Smooth muscle cell (in vitro differentiated cells): ENCODE results near the gene RIN3. TPM values are rescaled to one million over a fixed set of nuclear protein-coding genes. Genes with fewer than 3 reads are reported as not detected.

Experiments used
- DNase-seq: peaks from one replicate; lab custom pipeline; 2025; ENCODE audit not compliant: unreplicated experiment; lab: John Stamatoyannopoulos, UW
- H2AFZ ChIP-seq: fragments of 200-600 bp; sonication (generic); 2 replicates; pipeline ENCODE4 v1.6.0; 2016; ENCODE audit warnings: antibody characterized with exemption, low read depth, mild to moderate bottlenecking
- H3F3A ChIP-seq: fragments of 200-600 bp; sonication (generic); 2 replicates; pipeline ENCODE4 v1.6.0; 2017; ENCODE audit warnings: antibody characterized with exemption, low read depth
- H3K27ac ChIP-seq: fragments of 200-600 bp; sonication (generic); 2 replicates; pipeline ENCODE4 v1.5.1; 2016; ENCODE audit warnings: low read depth, mild to moderate bottlenecking
- H3K27me3 ChIP-seq: fragments of 200-600 bp; sonication (generic); 2 replicates; pipeline ENCODE4 v1.6.1; 2016; ENCODE audit warnings: low read depth, mild to moderate bottlenecking
- H3K36me3 ChIP-seq: fragments of 200-600 bp; sonication (generic); 2 replicates; pipeline ENCODE4 v1.5.1; 2016; ENCODE audit warnings: low read depth
- H3K4me1 ChIP-seq: fragments of 200-600 bp; sonication (generic); 2 replicates; pipeline ENCODE4 v1.5.1; 2016; ENCODE audit warnings: low read depth
- H3K4me2 ChIP-seq: fragments of 200-600 bp; sonication (generic); 2 replicates; pipeline ENCODE4 v1.6.0; 2016; ENCODE audit warnings: mild to moderate bottlenecking
- H3K4me3 ChIP-seq: fragments of 200-600 bp; sonication (generic); 2 replicates; pipeline ENCODE4 v1.5.1; 2016; ENCODE audit warnings: mild to moderate bottlenecking
- H3K79me2 ChIP-seq: fragments of 200-600 bp; sonication (generic); 2 replicates; pipeline ENCODE4 v1.6.0; 2016; ENCODE audit warnings: low read depth, mild to moderate bottlenecking
- H3K9ac ChIP-seq: fragments of 200-600 bp; sonication (generic); 2 replicates; pipeline ENCODE4 v1.6.0; 2016; ENCODE audit warnings: low read depth
- H3K9me3 ChIP-seq: fragments of 200-600 bp; sonication (generic); replicated peaks from 2 replicates; pipeline ENCODE4 v1.5.1; 2016; ENCODE audit warnings: low read depth
- H4K20me1 ChIP-seq: fragments of 200-600 bp; sonication (generic); 2 replicates; pipeline ENCODE4 v1.6.0; 2016; ENCODE audit warnings: low read depth
- WGBS: methylation state at CpG from one replicate; pipeline ENCODE4 v1.1.7; 2016; ENCODE audit warnings: low lambda C conversion rate; 5-methylcytosine and 5-hydroxymethylcytosine counted together
- polyA plus RNA-seq: library from polyadenylated mRNA; unstranded; fragments of >200 nt; fragmentation: Nextera tagmentation; extraction: Ambion mirVana; gene quantifications from 2 replicates; pipeline ENCODE4 v1.2.1, GENCODE V29; 2016
- total RNA-seq: library from RNA; depleted of rRNA; stranded (reverse); fragments of >200 nt; gene quantifications from 2 replicates; pipeline ENCODE4 v1.2.3, GENCODE V29; 2014
- TF ChIP-seq, protein P1 (sequence below): fragments of 200-600 bp; sonication (generic); IDR thresholded peaks from 2 replicates; pipeline ENCODE4 v1.5.1; 2017; ENCODE audit warnings: borderline replicate concordance, mild to moderate bottlenecking, antibody characterized with exemption; ENCODE audit not compliant: insufficient read depth, poor library complexity, severe bottlenecking

The RIN3 gene
- total and polyA plus RNA-seq, 2 experiments from 2014 or later: 2.7 to 3.8 TPM

DNA sequence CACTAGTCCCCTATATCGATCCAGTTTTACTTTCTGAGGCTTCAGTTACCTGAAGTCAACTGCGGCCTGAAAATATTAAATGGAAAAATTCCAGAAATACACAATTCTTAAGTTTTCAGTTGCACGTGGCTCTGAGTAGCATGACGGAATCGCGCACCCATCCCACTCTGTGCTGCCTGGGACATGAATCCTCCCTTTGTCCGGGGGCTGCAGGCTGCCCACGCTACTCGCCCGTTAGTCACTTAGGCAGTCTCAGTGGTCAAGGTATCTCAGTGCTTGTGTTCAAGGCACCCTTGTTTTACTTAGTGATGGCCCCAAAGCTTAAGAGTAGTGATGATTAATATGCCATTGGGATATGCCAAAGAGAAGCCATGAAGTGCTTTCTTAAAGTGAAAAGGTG lies 188.2 kb downstream of the RIN3 start:
- Histone ChIP-seq H2AFZ (no peak overlapping the region), H4K20me1 (no peaks in the 10 kb centered on the region), H3K4me3 (no peak overlapping the region), H3K79me2 (no peaks in the 10 kb centered on the region), H3K4me2 (no peak overlapping the region), H3K9ac (no peak overlapping the region), H3K4me1 (no peaks in the 10 kb centered on the region), H3K36me3 (peaks cover 5% of the 10 kb centered on the region), H3F3A (no peaks in the 10 kb centered on the region), H3K27ac (no peak overlapping the region), H3K9me3 (no peaks in the 10 kb centered on the region), H3K27me3 (no peaks in the 10 kb centered on the region)
- TF ChIP-seq, protein P1, sequence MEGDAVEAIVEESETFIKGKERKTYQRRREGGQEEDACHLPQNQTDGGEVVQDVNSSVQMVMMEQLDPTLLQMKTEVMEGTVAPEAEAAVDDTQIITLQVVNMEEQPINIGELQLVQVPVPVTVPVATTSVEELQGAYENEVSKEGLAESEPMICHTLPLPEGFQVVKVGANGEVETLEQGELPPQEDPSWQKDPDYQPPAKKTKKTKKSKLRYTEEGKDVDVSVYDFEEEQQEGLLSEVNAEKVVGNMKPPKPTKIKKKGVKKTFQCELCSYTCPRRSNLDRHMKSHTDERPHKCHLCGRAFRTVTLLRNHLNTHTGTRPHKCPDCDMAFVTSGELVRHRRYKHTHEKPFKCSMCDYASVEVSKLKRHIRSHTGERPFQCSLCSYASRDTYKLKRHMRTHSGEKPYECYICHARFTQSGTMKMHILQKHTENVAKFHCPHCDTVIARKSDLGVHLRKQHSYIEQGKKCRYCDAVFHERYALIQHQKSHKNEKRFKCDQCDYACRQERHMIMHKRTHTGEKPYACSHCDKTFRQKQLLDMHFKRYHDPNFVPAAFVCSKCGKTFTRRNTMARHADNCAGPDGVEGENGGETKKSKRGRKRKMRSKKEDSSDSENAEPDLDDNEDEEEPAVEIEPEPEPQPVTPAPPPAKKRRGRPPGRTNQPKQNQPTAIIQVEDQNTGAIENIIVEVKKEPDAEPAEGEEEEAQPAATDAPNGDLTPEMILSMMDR: no peak
- no peak for DNase-seq
- 92% methylated on average over 10 of the region's 10 CpGs for WGBS

DNA sequence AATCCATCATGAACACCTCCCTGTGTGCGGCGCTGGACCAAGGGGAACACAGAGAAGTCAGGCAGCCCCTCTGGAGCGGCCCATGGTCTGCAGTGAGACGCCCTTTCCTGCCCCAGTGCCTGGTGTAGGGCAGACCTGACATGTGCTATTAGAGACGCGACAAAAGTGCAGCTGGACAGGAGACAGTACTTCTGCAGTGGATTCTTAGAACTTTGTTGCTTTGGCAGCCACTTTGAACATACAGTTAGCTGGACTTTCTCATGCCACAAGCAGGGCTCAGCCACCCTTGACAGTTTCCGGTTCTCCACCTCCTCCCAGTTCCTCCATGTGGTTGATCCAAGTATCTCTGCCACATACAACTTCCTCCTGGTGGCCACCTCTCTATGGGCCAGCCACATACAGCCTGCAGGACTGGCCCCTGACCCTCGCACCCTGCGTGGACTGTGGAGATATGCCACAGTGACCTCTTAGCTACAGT lies 188.9 kb downstream of the RIN3 start:
- Histone ChIP-seq H3K36me3 (peaks cover 5% of the 10 kb centered on the region), H3F3A (no peaks in the 10 kb centered on the region), H3K9me3 (no peaks in the 10 kb centered on the region), H3K27ac (no peak overlapping the region), H3K79me2 (no peaks in the 10 kb centered on the region), H3K27me3 (no peaks in the 10 kb centered on the region), H3K9ac (no peak overlapping the region), H3K4me2 (no peak overlapping the region), H3K4me1 (no peaks in the 10 kb centered on the region), H3K4me3 (no peak overlapping the region), H4K20me1 (no peaks in the 10 kb centered on the region), H2AFZ (no peak overlapping the region)
- no peak for DNase-seq
- WGBS: 93% methylated on average over 9 of the region's 9 CpGs
- TF ChIP-seq, protein P1: no peak

DNA sequence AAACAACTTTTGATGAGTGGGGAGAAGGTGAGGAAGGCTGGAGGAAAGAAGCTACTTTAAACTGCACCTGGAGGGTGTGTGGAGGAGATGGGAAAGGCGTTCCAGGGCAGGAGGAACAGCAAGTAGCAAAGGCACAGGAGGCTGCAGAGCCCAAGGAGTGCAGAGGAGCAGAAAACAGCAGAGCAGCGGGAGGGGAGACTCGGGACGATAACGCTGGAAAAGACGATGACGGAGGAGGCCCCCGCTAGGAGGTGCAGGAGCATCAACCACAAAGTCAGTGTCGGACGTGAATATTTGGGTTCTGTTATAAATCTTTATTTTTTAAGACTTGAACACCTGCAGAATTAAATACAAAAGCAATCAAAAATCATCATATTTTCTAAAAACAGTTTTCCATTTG lies 189.9 kb downstream of the RIN3 start:
- Histone ChIP-seq H3K79me2 (no peaks in the 10 kb centered on the region), H3K27me3 (no peaks in the 10 kb centered on the region), H3K27ac (no peak overlapping the region), H3K4me1 (no peaks in the 10 kb centered on the region), H3K4me3 (no peak overlapping the region), H3K4me2 (no peak overlapping the region), H3K9me3 (no peaks in the 10 kb centered on the region), H4K20me1 (no peaks in the 10 kb centered on the region), H3F3A (no peaks in the 10 kb centered on the region), H3K36me3 (peaks cover 5% of the 10 kb centered on the region), H3K9ac (no peak overlapping the region), H2AFZ (no peak overlapping the region)
- TF ChIP-seq, protein P1: no peak
- no peak for DNase-seq
- 100% methylated on average over 10 of the region's 10 CpGs for WGBS

DNA sequence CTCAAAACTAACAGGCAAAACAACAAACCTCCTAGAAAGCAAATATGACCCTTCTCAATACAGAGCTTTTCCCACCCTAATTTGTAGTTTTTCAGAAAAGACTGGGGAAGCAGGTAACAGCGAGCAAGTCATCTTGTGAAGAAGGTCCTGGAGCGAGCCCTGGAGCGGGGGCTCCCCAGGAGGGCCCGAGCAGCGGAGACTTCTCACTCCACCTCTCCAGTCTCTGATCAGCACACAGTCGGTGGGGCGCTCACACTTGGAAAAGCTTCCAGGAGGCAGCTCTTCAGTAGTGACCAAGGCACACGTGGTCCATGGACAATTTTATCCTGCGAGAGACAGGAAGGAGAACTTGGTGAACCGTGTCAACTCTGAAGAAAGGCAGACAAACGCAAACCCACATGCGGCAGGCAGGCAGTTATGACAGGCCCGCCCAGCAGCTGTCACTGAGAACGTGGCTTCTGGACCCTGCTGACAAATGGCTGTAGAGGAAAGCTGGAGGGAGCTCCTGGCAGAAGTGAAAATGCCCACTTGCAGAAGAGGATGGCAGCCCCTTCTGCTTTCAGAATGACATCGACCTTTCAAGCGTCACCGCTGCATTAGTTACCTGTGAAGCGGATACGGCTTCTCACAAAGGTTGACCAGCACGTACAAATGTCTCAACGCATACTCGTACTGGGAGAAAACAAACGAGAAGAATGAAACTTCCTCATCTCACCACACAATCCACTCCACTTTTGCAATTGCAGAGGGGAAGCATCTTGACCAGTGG lies 190.6 kb downstream of the RIN3 start:
- no peaks in the 10 kb centered on the region for H4K20me1 ChIP-seq

More for the DNA sequence above, 190.6 kb downstream of the RIN3 start:
- TF ChIP-seq, protein P1: no peak
- Histone ChIP-seq H3K4me1 (no peaks in the 10 kb centered on the region), H3K27me3 (no peaks in the 10 kb centered on the region), H2AFZ (no peak overlapping the region), H3K4me2 (no peak overlapping the region), H3K9me3 (no peaks in the 10 kb centered on the region), H3K79me2 (no peaks in the 10 kb centered on the region), H3K9ac (no peak overlapping the region), H3F3A (no peaks in the 10 kb centered on the region), H3K36me3 (peaks cover 5% of the 10 kb centered on the region), H3K27ac (no peak overlapping the region), H3K4me3 (no peak overlapping the region)
- no peak for DNase-seq
- WGBS: 92% methylated on average over 23 of the region's 23 CpGs
